Femur (tissue), 1 donor: ENCODE data around the gene AUTS2.

Source experiments
- DNase-seq: peaks from one replicate; pipeline ENCODE4 v3.0.0-alpha.2; 2017

AUTS2 gene

GRCh38 chr7:69864274-69864673 is 266.0 kb downstream of the AUTS2 start:
- DNase-seq: no peak

DNA sequence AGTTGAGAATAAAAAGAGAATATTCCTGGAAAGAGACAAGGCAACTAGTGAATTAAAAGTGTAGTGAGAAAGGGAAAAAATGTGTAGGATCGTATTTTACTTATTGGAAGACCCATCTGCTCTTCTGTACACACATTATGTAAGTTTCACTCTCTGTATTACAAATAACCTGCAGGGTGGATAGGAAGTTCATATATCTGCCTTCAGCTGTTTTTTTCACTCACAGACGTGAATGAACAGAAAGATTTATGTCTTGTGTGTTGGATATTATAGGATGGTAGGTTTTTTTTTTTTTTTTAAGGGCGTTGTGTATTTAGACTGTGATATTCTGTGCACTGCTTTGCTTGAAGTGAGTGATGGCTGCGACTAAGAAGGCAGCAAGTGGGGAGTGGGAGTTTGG is 266.5 kb downstream of the AUTS2 start:
- no peak for DNase-seq

- no peak for DNase-seq
Observed at GRCh38 chr7:69868921-69869320, 270.6 kb downstream of the AUTS2 start.

GRCh38 chr7:69871213-69871885 is 273.1 kb downstream of the AUTS2 start:
- DNase-seq: no peak

GRCh38 chr7:69871886-69872569 is 273.8 kb downstream of the AUTS2 start:
- no peak for DNase-seq

GRCh38 chr7:69873512-69873911 is 275.2 kb downstream of the AUTS2 start:
- DNase-seq: no peak

- no peak for DNase-seq
Observed at GRCh38 chr7:69878015-69878414, 279.7 kb downstream of the AUTS2 start.

DNA sequence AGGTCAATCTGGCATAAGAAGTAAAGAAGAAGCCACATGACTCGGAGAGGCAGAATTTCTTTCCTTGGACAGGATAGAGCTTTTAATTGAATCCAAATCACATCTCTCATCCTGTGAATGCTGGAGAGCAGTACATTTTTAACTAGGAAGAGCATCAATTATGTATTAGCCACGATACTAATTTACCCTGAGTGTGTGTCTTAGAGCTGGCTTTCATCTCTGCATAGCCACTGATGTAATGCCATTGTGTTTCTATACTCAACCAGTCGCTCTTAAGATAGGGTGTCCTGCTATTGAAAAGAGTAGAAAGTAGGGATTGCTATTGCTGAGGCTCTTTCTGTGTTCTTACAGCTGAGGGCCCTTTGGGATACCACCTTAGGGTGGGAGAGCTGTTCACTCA is 280.3 kb downstream of the AUTS2 start:
- DNase-seq: no peak

DNA sequence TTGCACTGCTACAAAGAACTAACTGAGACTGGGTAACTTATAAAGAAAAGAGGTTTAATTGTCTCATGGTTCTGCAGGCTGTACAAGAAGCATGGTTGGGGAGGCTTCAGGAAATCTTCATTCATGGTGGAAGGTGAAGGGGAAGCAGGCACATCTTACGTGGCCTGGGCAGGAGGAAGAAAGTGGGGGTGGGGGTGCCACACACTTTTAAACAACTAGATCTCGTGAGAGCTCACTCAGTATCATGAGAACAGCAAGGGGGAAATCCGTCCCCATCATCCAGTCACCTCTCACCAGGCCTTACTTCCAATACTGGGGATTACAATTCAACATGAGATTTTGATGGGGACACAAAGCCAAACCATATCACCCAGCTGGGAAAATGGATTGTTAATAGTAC is 281.7 kb downstream of the AUTS2 start:
- DNase-seq: no peak

GRCh38 chr7:69880840-69881239 is 282.6 kb downstream of the AUTS2 start:
- DNase-seq: no peak

GRCh38 chr7:69882269-69882668 is 284.0 kb downstream of the AUTS2 start:
- no peak for DNase-seq

DNA sequence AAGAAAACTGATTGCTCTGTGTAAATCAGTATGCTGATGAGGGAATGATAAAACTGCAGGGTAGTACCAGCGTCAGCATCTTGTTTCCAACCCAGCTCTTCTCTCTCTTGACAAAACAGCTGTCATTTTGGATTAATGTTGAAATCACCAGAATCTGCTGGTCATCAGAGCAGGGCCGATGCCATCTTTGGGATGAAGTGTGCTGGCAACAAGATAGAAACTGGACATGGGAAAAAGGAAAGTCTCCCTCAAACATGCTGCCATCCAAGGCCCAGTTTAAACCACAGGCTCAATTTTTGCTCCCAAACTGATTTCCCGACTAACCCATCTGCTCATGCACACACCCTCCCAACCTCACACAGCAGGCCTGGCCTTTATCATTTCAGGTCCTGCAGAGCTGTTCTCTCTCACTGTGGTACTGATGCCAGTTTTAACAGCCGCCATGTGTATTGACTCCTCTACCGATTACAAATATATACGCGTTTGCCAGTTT is 285.2 kb downstream of the AUTS2 start:
- DNase-seq: no peak

GRCh38 chr7:69885431-69885830 is 287.2 kb downstream of the AUTS2 start:
- DNase-seq: no peak

- no peak for DNase-seq
Observed at GRCh38 chr7:69889338-69889975, 291.2 kb downstream of the AUTS2 start.

GRCh38 chr7:69889976-69890351 is 291.7 kb downstream of the AUTS2 start:
- no peak for DNase-seq

- no peak for DNase-seq
Observed at GRCh38 chr7:69892790-69893189, 294.5 kb downstream of the AUTS2 start.

- DNase-seq: no peak
Observed at GRCh38 chr7:69893906-69894305, 295.6 kb downstream of the AUTS2 start.

DNA sequence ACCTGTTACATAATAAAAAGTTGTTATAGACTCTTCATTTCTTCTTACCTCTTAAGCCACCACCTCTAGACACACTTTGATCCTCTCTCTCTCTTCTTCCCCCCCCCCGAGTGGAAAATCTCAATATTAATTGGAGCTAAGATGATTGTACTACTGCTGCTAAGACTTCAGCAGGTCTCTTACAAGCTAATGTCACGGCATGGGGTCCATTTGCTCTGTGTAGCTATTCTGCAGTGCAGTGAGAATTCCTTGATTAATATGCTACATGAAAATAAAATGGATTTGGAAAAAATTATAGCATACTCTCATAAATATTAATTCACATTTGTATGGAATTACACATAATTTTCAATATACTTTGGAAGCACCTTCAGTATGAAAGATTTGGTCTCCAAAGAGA is 297.2 kb downstream of the AUTS2 start:
- DNase-seq: no peak

DNA sequence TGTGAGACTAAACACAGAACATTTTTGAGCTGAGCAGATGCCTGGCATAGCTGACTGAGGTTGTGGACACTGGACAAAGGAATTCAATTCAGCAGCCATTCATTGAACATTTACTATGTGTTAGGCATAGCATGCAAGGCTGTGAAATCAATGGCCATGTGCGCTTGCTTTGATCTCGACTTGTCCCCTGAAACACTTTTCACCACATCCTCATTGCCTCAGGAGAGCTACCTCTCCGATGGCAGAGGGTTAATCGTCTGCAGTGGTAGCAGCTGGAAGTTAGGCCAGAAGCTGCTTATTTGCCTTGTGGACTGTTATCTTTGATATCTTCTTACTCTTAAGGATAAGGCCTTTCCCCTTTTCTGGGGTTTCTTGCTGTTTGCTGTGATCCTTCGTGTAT is 297.8 kb downstream of the AUTS2 start:
- DNase-seq: no peak

DNA sequence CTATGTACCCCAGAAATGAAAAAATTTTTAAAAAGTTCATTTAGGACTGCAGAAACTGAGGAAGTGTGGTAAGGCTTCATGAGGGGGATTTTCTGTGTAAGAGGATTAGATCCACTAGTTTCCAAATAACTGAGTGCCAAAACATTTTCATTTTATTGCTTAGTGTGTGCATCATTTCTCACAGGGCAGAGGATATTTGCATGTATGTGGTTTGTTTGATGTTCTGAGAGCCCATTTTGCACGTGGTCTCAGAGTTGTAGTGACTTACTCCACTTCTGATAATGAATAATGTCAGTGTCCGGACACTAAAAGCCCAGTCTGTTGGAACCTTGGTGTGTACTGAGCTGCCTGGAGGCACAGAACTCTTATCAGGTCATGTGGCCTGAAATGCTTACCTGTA is 299.9 kb downstream of the AUTS2 start:
- no peak for DNase-seq

DNA sequence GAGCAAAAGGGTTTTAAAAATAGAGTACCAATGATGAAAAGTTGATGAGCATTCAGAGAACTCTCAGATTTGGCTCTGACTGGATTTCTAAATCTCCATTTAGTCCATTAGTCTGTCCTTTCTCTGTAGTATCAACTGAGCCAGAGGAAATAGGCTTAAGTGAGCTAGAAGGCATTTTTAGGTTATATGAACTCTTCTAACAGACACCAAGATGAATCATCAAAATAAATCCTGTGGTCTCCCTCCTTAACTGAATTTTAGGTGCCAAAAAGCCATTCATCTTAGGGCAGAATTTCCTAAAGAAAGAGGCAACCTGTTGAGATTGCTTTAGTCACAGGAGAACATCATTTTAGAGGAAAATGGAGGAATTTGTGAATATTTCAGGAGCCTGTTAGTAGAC is 305.1 kb downstream of the AUTS2 start:
- no peak for DNase-seq

DNA sequence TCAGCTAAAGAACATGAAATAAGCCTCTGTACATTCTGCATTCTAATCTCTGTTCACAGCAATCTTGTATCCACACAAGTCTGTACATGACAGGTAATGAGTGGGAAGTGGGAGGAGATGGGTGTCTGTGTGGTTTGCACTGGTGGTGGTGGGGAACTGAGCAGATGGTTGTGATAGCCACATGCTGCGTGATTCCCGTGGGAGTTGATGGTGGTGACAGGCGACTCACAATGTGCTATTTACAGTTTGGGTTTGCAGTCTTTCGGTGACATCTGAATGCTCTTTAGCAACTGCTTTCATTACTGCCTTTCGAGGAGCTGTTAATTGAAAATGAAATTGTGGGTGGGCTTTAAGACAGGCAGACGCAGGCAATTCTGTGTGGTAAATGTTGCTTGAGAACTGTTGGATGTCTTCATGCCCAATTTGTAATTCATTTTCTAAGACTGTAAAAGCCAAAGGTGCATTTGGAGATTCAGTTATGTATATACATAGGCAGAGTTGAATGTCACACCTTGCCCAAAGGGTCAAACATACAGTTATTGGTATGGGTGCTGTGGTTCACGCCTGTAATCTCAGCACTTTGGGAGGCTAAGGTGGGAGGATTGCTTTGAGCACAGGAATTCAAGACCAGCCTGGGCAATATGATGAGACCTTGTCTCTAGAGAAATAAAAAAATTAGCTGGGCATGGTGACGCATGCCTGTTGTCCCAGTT is 308.2 kb downstream of the AUTS2 start:
- no peak for DNase-seq

DNA sequence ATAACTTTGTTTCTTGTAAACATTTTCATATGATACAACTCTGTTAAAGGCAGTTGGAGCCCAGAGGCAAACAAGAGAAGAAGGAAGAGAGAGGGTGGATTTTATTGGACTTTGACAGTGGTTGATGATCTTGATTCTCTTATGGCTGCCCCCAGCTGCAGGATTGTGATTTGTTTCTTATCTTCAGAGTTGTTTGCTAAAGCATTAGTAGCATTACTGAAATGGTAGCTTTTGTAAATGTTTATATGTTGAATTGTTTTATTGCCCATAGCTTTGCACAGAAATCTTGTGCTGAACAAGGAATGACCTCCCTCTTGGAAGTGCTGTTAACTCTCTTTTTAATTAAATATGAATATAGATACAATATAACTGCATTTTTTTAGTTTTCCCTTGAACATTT is 309.4 kb downstream of the AUTS2 start:
- DNase-seq: no peak

- no peak for DNase-seq
Observed at GRCh38 chr7:69908454-69908853, 310.2 kb downstream of the AUTS2 start.
